Measurements from ENCODE around the gene PAPLN.

Gene PAPLN

GRCh38 chr14:73232984-73233383 lies 4.3 kb upstream of the PAPLN start:
- no peak for DNase-seq (ENCODE audit: low spot score)

- DNase-seq (ENCODE audit: low spot score): no peak
Observed at GRCh38 chr14:73233564-73233963, 3.7 kb upstream of the PAPLN start.

GRCh38 chr14:73234029-73234428 lies 3.3 kb upstream of the PAPLN start:
- DNase-seq (ENCODE audit: low spot score): no peak

- DNase-seq (ENCODE audit: low spot score): no peak
Observed at GRCh38 chr14:73234586-73235394, 2.5 kb upstream of the PAPLN start.

GRCh38 chr14:73235531-73236155 lies 1.7 kb upstream of the PAPLN start:
- DNase-seq (ENCODE audit: low spot score): no peak

- DNase-seq (ENCODE audit: low spot score): no peak
Observed at GRCh38 chr14:73236157-73236556, 1.1 kb upstream of the PAPLN start.

GRCh38 chr14:73236752-73237218 lies 521 bp upstream of the PAPLN start:
- DNase-seq (ENCODE audit: low spot score): no peak

- no peak for DNase-seq (ENCODE audit: low spot score)
Observed at GRCh38 chr14:73237786-73238423, 599 bp downstream of the PAPLN start.

- DNase-seq (ENCODE audit: low spot score): peak; percentile 65
Observed at GRCh38 chr14:73238424-73238852, 1.1 kb downstream of the PAPLN start.

GRCh38 chr14:73238941-73239340 lies 1.6 kb downstream of the PAPLN start:
- DNase-seq (ENCODE audit: low spot score): no peak

- peak; percentile 37 for DNase-seq (ENCODE audit: low spot score)
Observed at GRCh38 chr14:73239393-73240241, 2.3 kb downstream of the PAPLN start.

- no peak for DNase-seq (ENCODE audit: low spot score)
Observed at GRCh38 chr14:73240816-73241480, 3.6 kb downstream of the PAPLN start.

- DNase-seq (ENCODE audit: low spot score): no peak
Observed at GRCh38 chr14:73241481-73242165, 4.3 kb downstream of the PAPLN start.

GRCh38 chr14:73242357-73242901 lies 5.1 kb downstream of the PAPLN start:
- DNase-seq (ENCODE audit: low spot score): no peak

- DNase-seq (ENCODE audit: low spot score): no peak
Observed at GRCh38 chr14:73243341-73243740, 6.0 kb downstream of the PAPLN start.

- no peak for DNase-seq (ENCODE audit: low spot score)
Observed at GRCh38 chr14:73243748-73244147, 6.4 kb downstream of the PAPLN start.

- DNase-seq (ENCODE audit: low spot score): no peak
Observed at GRCh38 chr14:73244541-73245290, 7.4 kb downstream of the PAPLN start.

GRCh38 chr14:73245480-73246325 lies 8.4 kb downstream of the PAPLN start:
- peak; percentile 78 for DNase-seq (ENCODE audit: low spot score)
